Measurements from ENCODE around the gene SLC33A1. TPM values are rescaled to one million over a fixed set of nuclear protein-coding genes. Genes with fewer than 3 reads are reported as not detected.
A peak's percentile ranks its signal among the peaks of the same experiment; 100 is the strongest.

The SLC33A1 gene
- total RNA-seq (2021) (22.7 and 26.1 TPM in 2 replicates), Bru-seq, nascent RNA (percentile 64 among the genes with signal in this experiment), BruChase-seq, experiment 1, labeled RNA remaining after a 2-hour chase (percentile 83 among the genes with signal in this experiment), BruChase-seq, experiment 2, labeled RNA remaining after a 6-hour chase (percentile 91 among the genes with signal in this experiment)
- long read RNA-seq, full-length matches to known transcripts: 46 of 53 reads
- long read RNA-seq, partial matches to known transcripts: 0 of 53 reads
- long read RNA-seq, other reads (novel, unspliced or antisense): 7 of 53 reads

- DNase-seq (ENCODE audit: low spot score): peak; percentile 100
- BruUV-seq (replicated peaks): no TSS peak
- Histone ChIP-seq H3K36me3 (ENCODE audit: insufficient read depth, low read length, poor library complexity, severe bottlenecking) (no peaks in the 10 kb centered on the region), H3K4me1 (ENCODE audit: insufficient read depth, low read length, poor library complexity, severe bottlenecking) (no peaks in the 10 kb centered on the region), H3K4me3 (ENCODE audit: low read depth, low read length, poor library complexity, severe bottlenecking) (peak within 1 kb of the TSS; percentile 90), H3K27me3 (replicated peaks; ENCODE audit: insufficient read depth, low read depth, low read length, poor library complexity) (no peaks in the 10 kb centered on the region), H3K27ac (ENCODE audit: low read depth, low read length, poor library complexity, severe bottlenecking) (peak within 1 kb of the TSS; percentile 93), H3K9me3 (ENCODE audit: low read depth, low read length, poor library complexity, severe bottlenecking) (no peaks in the 10 kb centered on the region)
- intact Hi-C loops (cut with micrococcal nuclease; ENCODE audit: unreplicated experiment): loop anchor here (2.0 kb wide), 1 partner anchor 102 kb away; no protein-coding TSS in a partner anchor
- ChIA-PET POLR2A (ENCODE audit: low non-redundant PET) (no interaction called here), CTCF (interaction anchor here (2.2 kb wide), 1 partner anchor 49 kb away, joined by 7 read pairs; the partner anchor contains the start of gene C3orf33)
- TF ChIP-seq, protein P1, sequence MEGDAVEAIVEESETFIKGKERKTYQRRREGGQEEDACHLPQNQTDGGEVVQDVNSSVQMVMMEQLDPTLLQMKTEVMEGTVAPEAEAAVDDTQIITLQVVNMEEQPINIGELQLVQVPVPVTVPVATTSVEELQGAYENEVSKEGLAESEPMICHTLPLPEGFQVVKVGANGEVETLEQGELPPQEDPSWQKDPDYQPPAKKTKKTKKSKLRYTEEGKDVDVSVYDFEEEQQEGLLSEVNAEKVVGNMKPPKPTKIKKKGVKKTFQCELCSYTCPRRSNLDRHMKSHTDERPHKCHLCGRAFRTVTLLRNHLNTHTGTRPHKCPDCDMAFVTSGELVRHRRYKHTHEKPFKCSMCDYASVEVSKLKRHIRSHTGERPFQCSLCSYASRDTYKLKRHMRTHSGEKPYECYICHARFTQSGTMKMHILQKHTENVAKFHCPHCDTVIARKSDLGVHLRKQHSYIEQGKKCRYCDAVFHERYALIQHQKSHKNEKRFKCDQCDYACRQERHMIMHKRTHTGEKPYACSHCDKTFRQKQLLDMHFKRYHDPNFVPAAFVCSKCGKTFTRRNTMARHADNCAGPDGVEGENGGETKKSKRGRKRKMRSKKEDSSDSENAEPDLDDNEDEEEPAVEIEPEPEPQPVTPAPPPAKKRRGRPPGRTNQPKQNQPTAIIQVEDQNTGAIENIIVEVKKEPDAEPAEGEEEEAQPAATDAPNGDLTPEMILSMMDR (conservative IDR thresholded peaks at IDR 0.05; ENCODE audit: low read depth, low read length): no peak
- TF ChIP-seq EZH2 (IDR thresholded peaks at IDR 0.05; ENCODE audit: borderline replicate concordance, low read depth, low read length, poor library complexity, severe bottlenecking): no peak
Measured at GRCh38 chr3:155854141-155854940, at the start of gene SLC33A1. SLC33A1 (minus strand) TSS chr3:155854427; CDS start chr3:155853997, 430 bp downstream.

DNA sequence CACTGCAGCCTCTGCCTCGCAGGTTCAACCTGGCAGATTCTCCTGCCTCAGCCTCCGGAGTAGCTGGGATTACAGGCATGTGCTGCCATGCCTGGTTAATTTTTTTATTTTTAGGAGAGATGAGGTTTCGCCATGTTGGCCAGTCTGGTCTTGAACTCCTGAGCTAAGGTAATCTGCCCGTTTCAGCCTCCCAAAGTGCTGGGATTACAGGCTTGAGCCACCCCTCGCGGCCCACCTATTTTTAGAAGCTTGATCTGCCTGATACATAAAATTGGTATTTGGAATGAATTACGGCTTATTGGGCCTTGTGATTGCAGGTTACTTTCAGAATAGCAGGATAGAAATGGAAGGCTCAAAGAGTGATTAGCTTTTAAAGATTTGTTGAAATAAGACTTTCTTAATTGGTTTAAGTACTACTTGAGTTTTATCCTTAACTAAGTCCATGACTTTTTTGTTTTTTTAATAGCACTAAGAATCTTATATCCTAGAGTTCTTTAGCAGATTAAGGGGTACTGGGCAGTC lies 41.2 kb upstream of the SLC33A1 start:
- POLR2A ChIA-PET (ENCODE audit: low non-redundant PET): no interaction called here
- no peak overlapping the region for H3K27ac ChIP-seq (ENCODE audit: low read depth, low read length, poor library complexity, severe bottlenecking)

GRCh38 chr3:155891321-155891720 lies 37.1 kb upstream of the SLC33A1 start:
- H3K4me1 ChIP-seq (ENCODE audit: insufficient read depth, low read length, poor library complexity, severe bottlenecking): peaks cover 24% of the 10 kb centered on the region
- H3K27ac ChIP-seq (ENCODE audit: low read depth, low read length, poor library complexity, severe bottlenecking): no peak overlapping the region
- POLR2A ChIA-PET (ENCODE audit: low non-redundant PET): no interaction called here
- intact Hi-C loops (cut with micrococcal nuclease; ENCODE audit: unreplicated experiment): no loop called here
- CTCF ChIA-PET: no interaction called here
- H3K36me3 ChIP-seq (ENCODE audit: insufficient read depth, low read length, poor library complexity, severe bottlenecking): peaks cover 14% of the 10 kb centered on the region
- DNase-seq (ENCODE audit: low spot score): no peak
- BruUV-seq (replicated peaks): no TSS peak
- no peaks in the 10 kb centered on the region for H3K9me3 ChIP-seq (ENCODE audit: low read depth, low read length, poor library complexity, severe bottlenecking)
- no peaks in the 10 kb centered on the region for H3K27me3 ChIP-seq (replicated peaks; ENCODE audit: insufficient read depth, low read depth, low read length, poor library complexity)
- no peak overlapping the region for H3K4me3 ChIP-seq (ENCODE audit: low read depth, low read length, poor library complexity, severe bottlenecking)
- TF ChIP-seq EZH2 (IDR thresholded peaks at IDR 0.05; ENCODE audit: borderline replicate concordance, low read depth, low read length, poor library complexity, severe bottlenecking): no peak
- TF ChIP-seq, protein P1 (conservative IDR thresholded peaks at IDR 0.05; ENCODE audit: low read depth, low read length): no peak

More for the DNA sequence above, 41.2 kb upstream of the SLC33A1 start:
- no TSS peak for BruUV-seq (replicated peaks)
- DNase-seq (ENCODE audit: low spot score): no peak
- TF ChIP-seq, protein P1 (conservative IDR thresholded peaks at IDR 0.05; ENCODE audit: low read depth, low read length): no peak
- no peak for TF ChIP-seq EZH2 (IDR thresholded peaks at IDR 0.05; ENCODE audit: borderline replicate concordance, low read depth, low read length, poor library complexity, severe bottlenecking)
- CTCF ChIA-PET: no interaction called here
- Histone ChIP-seq H3K36me3 (ENCODE audit: insufficient read depth, low read length, poor library complexity, severe bottlenecking) (peaks cover 45% of the 10 kb centered on the region), H3K4me1 (ENCODE audit: insufficient read depth, low read length, poor library complexity, severe bottlenecking) (peaks cover 12% of the 10 kb centered on the region), H3K9me3 (ENCODE audit: low read depth, low read length, poor library complexity, severe bottlenecking) (no peaks in the 10 kb centered on the region), H3K4me3 (ENCODE audit: low read depth, low read length, poor library complexity, severe bottlenecking) (no peak overlapping the region), H3K27me3 (replicated peaks; ENCODE audit: insufficient read depth, low read depth, low read length, poor library complexity) (no peaks in the 10 kb centered on the region)
- intact Hi-C loops (cut with micrococcal nuclease; ENCODE audit: unreplicated experiment): no loop called here

All from A673 (cell line).